OCI-LY7 (cell line): ENCODE measurements around the gene METTL1.

Source experiments
- CTCF ChIP-seq: fragments of 200-600 bp; sonication (generic); conservative IDR thresholded peaks from 2 replicates; pipeline ENCODE4 v1.5.1; 2014; ENCODE audit warnings: mild to moderate bottlenecking, antibody characterized with exemption, low read length, moderate library complexity, mixed read lengths
- EZH2phosphoT487 ChIP-seq: fragments of 200-600 bp; sonication (generic); IDR thresholded peaks from 2 replicates; pipeline ENCODE4 v1.6.1; 2018; ENCODE audit warnings: low read depth, borderline replicate concordance, mild to moderate bottlenecking, mixed run types, antibody characterized with exemption, low read length, moderate library complexity, mixed read lengths

- no peak for TF ChIP-seq CTCF
- no peak for TF ChIP-seq EZH2phosphoT487
These were observed 9.4 kb downstream of the METTL1 start for GRCh38 chr12:57762463-57762862.
